A673 (cell line): ENCODE data around the gene C1orf74. TPM values are rescaled to one million over a fixed set of nuclear protein-coding genes. Genes with fewer than 3 reads are reported as not detected.

Experiments
- BruUV-seq: library from RNA; stranded (reverse); fragments of 400-500 nt; replicated peaks from 2 replicates; lab custom pipeline; 2021; lab: Mats Ljungman, UMichigan
- CTCF ChIA-PET: fragments of 300-600 bp; sonication (Branson Sonifier 250); formaldehyde crosslinking; loops from one replicate; lab custom pipeline; 2022; ENCODE audit warnings: antibody characterized with exemption; lab: Charles Lee
- POLR2A ChIA-PET: fragments of 300-600 bp; sonication (Branson Sonifier 250); formaldehyde crosslinking; loops from one replicate; lab custom pipeline; 2022; ENCODE audit warnings: antibody characterized with exemption; ENCODE audit not compliant: low non-redundant PET; lab: Charles Lee
- DNase-seq: peaks from one replicate; pipeline ENCODE4 v3.0.0-alpha.2; 2015; ENCODE audit warnings: low spot score
- H3K27ac ChIP-seq: fragments of 200-600 bp; sonication (generic); 2 replicates; pipeline ENCODE4 v1.5.1; 2016; ENCODE audit warnings: mixed run types, low read depth, mild to moderate bottlenecking, mixed read lengths, antibody characterized with exemption, low read length; ENCODE audit not compliant: poor library complexity, severe bottlenecking
- H3K27me3 ChIP-seq: fragments of 200-600 bp; sonication (generic); replicated peaks from 2 replicates; pipeline ENCODE4 v1.6.1; 2017; ENCODE audit warnings: mixed run types, low read depth, mild to moderate bottlenecking, mixed read lengths, antibody characterized with exemption, low read length; ENCODE audit not compliant: insufficient read depth, poor library complexity
- H3K36me3 ChIP-seq: fragments of 200-600 bp; sonication (generic); 2 replicates; pipeline ENCODE4 v1.6.1; 2016; ENCODE audit warnings: mixed run types, mild to moderate bottlenecking, mixed read lengths, antibody characterized with exemption, low read length; ENCODE audit not compliant: insufficient read depth, poor library complexity, severe bottlenecking
- H3K4me1 ChIP-seq: fragments of 200-600 bp; sonication (generic); 2 replicates; pipeline ENCODE4 v1.6.1; 2017; ENCODE audit warnings: mixed run types, mild to moderate bottlenecking, mixed read lengths, antibody characterized with exemption, low read length; ENCODE audit not compliant: insufficient read depth, poor library complexity, severe bottlenecking
- H3K4me3 ChIP-seq: fragments of 200-600 bp; sonication (generic); 2 replicates; pipeline ENCODE4 v1.5.1; 2016; ENCODE audit warnings: low read depth, mixed run types, mild to moderate bottlenecking, mixed read lengths, low read length; ENCODE audit not compliant: poor library complexity, severe bottlenecking
- H3K9me3 ChIP-seq: fragments of 200-600 bp; sonication (generic); 2 replicates; pipeline ENCODE4 v1.6.1; 2016; ENCODE audit warnings: mixed run types, low read depth, mild to moderate bottlenecking, mixed read lengths, antibody characterized with exemption, low read length; ENCODE audit not compliant: poor library complexity, severe bottlenecking
- EZH2 ChIP-seq: fragments of 200-600 bp; sonication (generic); IDR thresholded peaks from 2 replicates; pipeline ENCODE4 v1.6.1; 2017; ENCODE audit warnings: borderline replicate concordance, low read depth, mild to moderate bottlenecking, mixed read lengths, antibody characterized with exemption, low read length; ENCODE audit not compliant: poor library complexity, severe bottlenecking
- intact Hi-C: fragments of 100-400 bp; cut with micrococcal nuclease; formaldehyde crosslinking; loops from one replicate; pipeline ENCODE4 v1.10.0; 2022; ENCODE audit not compliant: unreplicated experiment
- total RNA-seq: library from RNA; stranded (reverse); gene quantifications from 2 replicates; pipeline ENCODE4 v1.2.3, GENCODE V29; 2021
- TF ChIP-seq, protein P1 (sequence below): fragments of 300-800, 200-600 bp; sonication (generic); conservative IDR thresholded peaks from 2 replicates; pipeline ENCODE4 v1.5.1; 2017; ENCODE audit warnings: low read depth, mild to moderate bottlenecking, antibody characterized with exemption, low read length, moderate library complexity, mixed read lengths

The C1orf74 gene
- total RNA-seq, 1 experiment from 2014 or later: 4.2 TPM

DNA sequence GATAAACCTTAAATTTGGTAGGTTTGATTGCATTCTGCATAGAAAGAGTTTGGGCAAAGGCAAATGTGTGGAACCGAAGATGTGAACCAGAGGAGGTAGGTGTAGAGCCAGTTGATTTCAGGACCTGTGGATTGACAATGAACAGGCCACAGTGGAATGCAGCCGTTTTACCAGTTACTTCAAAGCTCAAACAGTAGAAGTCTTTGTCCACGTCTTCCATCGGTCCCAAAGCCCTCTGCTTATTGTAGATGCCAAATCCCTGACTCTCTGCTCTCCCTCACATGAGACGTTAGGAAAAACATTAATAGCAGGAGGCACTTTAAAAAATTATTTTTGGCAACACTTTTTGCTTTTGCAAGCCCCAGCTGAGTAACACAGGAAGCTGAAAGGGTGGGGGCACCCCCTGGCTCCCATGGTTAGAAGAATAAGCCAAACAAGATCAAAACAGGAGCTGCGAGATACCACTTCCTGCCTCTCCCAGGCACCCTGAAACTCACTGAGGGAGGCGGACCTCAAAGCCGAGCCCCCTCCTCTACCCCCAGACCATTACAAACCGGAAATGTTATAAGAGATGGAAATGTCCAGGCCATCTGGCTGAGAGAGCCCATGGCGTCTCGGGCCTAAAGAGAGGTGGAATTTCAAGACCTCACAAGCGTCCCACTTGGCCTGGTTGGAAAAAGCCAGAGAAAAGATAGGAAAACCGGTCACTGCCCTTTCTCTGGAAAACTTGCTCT lies 15.0 kb downstream of the C1orf74 start:
- ChIA-PET POLR2A (no interaction called here), CTCF (interaction anchor here (0.6 to 1.1 kb wide), 4 partner anchors 36 to 80 kb away, joined by 3 to 4 read pairs (median 3); partner anchors contain the start of gene IRF6)
- H3K27ac ChIP-seq: peak overlapping the region; percentile 89
- peaks cover 40% of the 10 kb centered on the region for H3K4me1 ChIP-seq
- no peaks in the 10 kb centered on the region for H3K9me3 ChIP-seq
- H3K4me3 ChIP-seq: peak overlapping the region; percentile 7
- H3K36me3 ChIP-seq: no peaks in the 10 kb centered on the region
- intact Hi-C loops: loop anchor here (2.0 kb wide), 1 partner anchor 141 kb away; no protein-coding TSS in a partner anchor
- no peaks in the 10 kb centered on the region for H3K27me3 ChIP-seq
- no TSS peak for BruUV-seq
- no peak for TF ChIP-seq EZH2
- TF ChIP-seq, protein P1, sequence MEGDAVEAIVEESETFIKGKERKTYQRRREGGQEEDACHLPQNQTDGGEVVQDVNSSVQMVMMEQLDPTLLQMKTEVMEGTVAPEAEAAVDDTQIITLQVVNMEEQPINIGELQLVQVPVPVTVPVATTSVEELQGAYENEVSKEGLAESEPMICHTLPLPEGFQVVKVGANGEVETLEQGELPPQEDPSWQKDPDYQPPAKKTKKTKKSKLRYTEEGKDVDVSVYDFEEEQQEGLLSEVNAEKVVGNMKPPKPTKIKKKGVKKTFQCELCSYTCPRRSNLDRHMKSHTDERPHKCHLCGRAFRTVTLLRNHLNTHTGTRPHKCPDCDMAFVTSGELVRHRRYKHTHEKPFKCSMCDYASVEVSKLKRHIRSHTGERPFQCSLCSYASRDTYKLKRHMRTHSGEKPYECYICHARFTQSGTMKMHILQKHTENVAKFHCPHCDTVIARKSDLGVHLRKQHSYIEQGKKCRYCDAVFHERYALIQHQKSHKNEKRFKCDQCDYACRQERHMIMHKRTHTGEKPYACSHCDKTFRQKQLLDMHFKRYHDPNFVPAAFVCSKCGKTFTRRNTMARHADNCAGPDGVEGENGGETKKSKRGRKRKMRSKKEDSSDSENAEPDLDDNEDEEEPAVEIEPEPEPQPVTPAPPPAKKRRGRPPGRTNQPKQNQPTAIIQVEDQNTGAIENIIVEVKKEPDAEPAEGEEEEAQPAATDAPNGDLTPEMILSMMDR: no peak
- DNase-seq: peak; percentile 91

- intact Hi-C loops: loop anchor here (2.0 kb wide), 1 partner anchor 140 kb away; no protein-coding TSS in a partner anchor
- POLR2A ChIA-PET: no interaction called here
- H3K27ac ChIP-seq: peak overlapping the region; percentile 89
Measured at GRCh38 chr1:209768354-209768774, 16.0 kb downstream of the C1orf74 start.

GRCh38 chr1:209767706-209768105 lies 16.7 kb downstream of the C1orf74 start:
- POLR2A ChIA-PET: no interaction called here
- no peaks in the 10 kb centered on the region for H3K9me3 ChIP-seq
- H3K4me1 ChIP-seq: peaks cover 37% of the 10 kb centered on the region
- CTCF ChIA-PET: no interaction called here
- no peaks in the 10 kb centered on the region for H3K27me3 ChIP-seq
- no peak overlapping the region for H3K4me3 ChIP-seq
- peak overlapping the region; percentile 89 for H3K27ac ChIP-seq
- TF ChIP-seq, protein P1: no peak
- no peak for TF ChIP-seq EZH2
- no TSS peak for BruUV-seq
- DNase-seq: no peak
- H3K36me3 ChIP-seq: no peaks in the 10 kb centered on the region
- intact Hi-C loops: loop anchor here (2.0 kb wide), 1 partner anchor 139 kb away; no protein-coding TSS in a partner anchor

More at GRCh38 chr1:209768354-209768774, 16.0 kb downstream of the C1orf74 start:
- DNase-seq: no peak
- CTCF ChIA-PET: no interaction called here
- no peak overlapping the region for H3K4me3 ChIP-seq
- peaks cover 37% of the 10 kb centered on the region for H3K4me1 ChIP-seq
- no peak for TF ChIP-seq EZH2
- TF ChIP-seq, protein P1: no peak
- BruUV-seq: no TSS peak
- no peaks in the 10 kb centered on the region for H3K27me3 ChIP-seq
- no peaks in the 10 kb centered on the region for H3K36me3 ChIP-seq
- H3K9me3 ChIP-seq: no peaks in the 10 kb centered on the region
